ENCODE data around the gene RERE.

- TF ChIP-seq POLR2A (IDR thresholded peaks at IDR 0.05; ENCODE audit: low read depth, low read length) (no peak), POLR2AphosphoS5 (IDR thresholded peaks at IDR 0.05; ENCODE audit: low read depth, low read length) (no peak)
Observed at GRCh38 chr1:8679395-8679800, 138.0 kb downstream of the RERE start.
